Stimulated activated naive CD8-positive, alpha-beta T cell treated with anti-CD3 and anti-CD28 coated beads, Interleukin-15, Interleukin-2, amounts not matched to agents 100 U/mL and 50 U/mL, for 24 hours (primary cell): ENCODE results near the gene RABGAP1.

Experiments
- ATAC-seq: fragments of 150-1000 bp; cut with Tn5 transposase; one replicate; pipeline ENCODE4 v1.10.0; 2021
- DNase-seq: peaks from one replicate; pipeline ENCODE4 v3.0.0; 2021

Gene RABGAP1

DNA sequence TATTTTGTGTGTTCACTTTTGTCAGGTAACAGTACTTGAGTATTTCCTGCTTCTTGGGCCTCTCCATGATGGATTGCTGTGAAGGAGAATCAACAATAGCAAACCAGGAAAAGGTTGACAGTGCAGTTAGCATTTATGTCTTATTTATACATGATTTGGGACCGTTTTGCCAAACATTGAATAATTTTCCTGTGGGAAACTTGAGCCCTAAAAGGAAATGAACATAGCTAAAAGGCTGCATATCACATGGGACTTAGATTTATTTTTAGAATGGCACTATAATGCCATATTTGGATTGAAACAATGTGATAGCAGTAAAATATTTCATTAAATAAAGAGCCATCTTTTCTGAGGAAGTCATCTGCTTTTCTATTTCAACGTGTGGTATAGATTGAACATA is 107.9 kb downstream of the RABGAP1 start:
- ATAC-seq (no peak), DNase-seq (no peak)

DNA sequence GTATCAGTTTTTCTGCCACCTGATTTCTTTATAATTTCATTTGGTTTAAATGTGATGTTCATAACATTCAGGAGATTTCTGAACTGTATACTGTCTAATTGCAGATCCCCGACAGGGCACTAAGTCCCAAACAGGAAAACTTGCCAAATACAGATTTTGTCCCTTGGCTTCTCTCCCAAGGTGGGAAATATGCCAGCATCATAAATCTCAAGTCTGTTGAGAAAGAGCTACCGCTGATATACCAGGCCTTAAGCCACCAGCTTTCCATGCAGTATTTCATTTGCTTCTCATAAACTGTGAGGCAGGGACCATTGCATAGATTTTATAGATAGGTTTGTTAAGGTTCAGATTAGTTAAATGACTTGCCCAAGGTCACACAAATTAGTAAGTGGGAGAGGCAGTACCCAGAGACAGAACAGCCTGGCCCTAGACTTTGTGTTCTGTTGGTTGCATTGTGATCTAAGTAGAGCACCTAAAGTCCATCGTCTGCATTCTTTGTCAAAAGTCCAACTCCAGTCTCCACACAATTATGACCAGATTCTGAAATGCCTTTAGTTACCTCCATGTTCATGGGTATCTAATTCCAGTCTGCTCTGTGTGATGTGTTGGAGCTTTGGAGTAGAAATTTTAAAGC is 108.9 kb downstream of the RABGAP1 start:
- no peak for ATAC-seq
- no peak for DNase-seq

DNA sequence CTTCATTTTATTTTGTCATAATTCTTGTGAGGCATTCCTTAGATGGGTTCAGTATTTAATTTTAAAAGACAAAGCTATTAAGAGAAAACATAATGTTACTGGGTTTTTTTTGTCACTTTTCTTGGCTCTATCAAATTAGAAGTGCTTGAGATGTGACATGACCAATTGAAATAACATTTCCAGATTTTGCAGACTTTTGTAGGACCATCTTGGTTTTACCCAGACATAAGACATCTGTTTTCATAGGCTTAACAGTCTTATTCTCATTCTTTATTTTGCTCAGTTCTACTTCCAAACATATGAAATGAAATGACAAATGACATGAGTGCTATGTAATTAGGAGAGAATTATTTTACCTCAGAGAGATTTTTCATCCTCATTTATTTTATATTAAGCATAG is 112.2 kb downstream of the RABGAP1 start:
- ATAC-seq = no peak
- DNase-seq = no peak

DNA sequence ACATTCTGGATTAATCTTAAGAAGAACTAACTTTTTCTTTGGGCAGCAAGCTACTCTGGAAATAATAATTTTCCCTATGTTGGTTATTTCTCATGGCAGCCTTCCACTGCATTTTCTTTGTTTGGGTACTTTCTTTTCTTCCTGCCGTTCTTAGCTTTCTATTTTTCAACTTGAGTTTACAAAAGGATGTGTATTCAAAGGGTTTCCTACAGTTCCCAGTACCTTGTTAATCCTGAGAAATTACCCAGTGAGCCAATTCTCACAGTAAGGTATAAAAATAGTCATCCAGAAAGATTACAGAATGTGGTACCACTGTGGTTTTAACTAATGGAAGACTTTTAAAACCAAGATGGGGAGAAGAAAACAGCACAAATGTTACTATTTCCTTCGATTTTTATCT is 112.9 kb downstream of the RABGAP1 start:
- ATAC-seq = no peak
- DNase-seq = no peak

DNA sequence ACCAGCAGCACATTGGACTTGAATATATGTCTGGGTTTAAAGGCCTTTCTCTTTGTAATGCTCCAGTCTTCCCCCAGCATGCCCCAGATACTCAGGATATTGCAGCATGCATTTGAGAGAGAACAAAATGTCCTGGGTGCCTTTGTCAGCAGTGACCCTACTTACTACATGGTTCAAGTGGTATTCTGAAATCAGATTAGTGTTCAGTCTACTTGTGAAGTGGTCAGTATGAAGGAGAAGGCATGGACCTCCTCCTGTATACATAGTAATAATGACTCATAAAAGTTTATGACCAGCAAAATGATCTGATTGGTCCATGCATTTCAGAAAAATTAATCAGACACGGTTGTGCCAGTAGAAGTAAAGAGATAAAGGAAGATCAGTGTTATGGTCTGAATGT is 118.0 kb downstream of the RABGAP1 start:
- ATAC-seq (no peak), DNase-seq (no peak)

DNA sequence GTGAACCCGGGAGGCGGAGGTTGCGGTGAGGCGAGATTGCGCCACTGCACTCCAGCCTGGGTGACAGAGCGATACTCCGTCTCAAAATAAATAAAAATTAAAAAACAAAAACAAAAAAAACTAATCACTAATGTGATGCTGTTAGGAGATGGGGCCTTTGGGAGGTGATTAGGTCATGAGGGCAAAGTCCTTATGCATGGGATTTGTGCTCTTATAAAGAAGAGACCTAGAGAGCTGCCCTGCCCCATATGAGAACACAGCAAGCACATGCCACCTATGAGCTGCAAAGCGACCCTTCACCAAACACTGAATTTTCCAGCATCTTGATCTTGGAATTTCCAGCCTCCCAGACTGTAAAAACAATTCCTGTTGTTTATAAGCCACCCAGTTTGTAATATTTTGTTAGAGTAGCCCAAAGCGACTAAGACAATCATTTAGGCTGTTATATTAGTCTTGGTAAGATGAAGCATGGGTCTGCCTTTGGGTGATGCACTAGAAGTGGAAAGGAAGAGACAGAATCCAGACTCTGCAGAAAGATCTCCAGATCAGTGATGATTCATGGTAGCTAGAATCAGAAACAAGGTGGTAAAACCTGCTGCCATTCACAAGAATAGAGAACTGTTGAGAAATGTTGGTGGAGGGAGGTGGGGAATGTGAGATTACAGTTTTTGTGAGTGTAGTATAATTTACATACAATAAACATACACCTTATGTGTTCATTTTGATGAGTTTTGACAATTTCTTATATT is 118.8 kb downstream of the RABGAP1 start:
- ATAC-seq (no peak), DNase-seq (no peak)

DNA sequence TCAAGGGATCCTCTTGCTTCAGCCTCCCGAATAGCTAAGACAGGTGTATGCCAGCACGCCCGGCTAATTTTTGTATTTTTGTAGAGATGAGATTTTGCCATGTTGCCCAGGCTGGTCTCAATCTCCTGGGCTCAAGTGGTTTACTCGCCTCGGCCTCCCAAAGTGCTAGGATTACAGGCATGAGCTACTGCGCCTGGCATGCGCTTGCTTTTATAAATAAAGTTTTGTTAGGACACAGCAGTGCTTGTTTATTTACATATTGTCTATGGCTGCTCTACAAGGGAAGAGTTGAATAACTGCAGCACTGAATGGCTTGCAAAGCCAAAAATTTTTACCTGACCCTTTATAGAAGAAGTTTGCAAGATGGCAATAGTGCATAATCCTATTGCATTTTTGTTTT is 120.4 kb downstream of the RABGAP1 start:
- ATAC-seq (no peak), DNase-seq (no peak)

DNA sequence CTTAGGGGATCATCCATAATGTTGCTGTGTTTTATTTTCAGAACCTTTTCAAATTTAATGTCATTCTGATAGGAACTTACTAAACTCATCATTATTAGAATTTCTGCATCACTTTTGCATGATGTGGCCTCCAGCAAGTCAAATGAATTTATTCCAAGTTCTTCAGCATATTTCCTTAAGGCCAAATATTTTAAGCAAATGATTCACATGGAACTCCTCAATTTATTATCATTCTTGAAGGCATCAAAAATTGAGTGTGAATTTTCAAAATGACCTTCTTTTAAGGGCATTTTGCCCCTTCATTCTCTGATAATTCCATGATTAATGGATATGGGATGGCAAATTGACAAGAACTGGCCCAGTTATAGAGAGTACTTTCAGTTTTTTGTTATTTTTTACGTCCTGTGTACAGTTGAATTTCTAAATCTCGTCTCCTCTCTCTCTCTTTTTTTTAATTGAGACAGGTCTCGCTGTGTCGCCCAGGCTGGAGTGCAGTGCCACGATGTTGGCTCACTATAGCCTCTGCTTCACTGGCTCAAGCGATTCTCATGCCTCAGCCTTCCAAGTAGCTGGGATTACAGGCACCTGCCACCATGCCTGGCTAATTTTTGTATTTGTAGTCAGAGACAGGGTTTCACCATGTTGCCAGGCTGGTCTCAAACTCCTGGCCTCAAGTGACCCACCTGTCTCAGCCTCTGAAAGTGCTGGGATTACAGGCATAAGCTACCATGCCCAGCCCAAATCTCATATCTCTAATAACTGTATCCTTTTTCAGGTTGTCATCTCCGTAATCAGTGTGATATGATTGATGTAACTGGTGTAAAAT is 121.7 kb downstream of the RABGAP1 start:
- DNase-seq (no peak), ATAC-seq (no peak)

DNA sequence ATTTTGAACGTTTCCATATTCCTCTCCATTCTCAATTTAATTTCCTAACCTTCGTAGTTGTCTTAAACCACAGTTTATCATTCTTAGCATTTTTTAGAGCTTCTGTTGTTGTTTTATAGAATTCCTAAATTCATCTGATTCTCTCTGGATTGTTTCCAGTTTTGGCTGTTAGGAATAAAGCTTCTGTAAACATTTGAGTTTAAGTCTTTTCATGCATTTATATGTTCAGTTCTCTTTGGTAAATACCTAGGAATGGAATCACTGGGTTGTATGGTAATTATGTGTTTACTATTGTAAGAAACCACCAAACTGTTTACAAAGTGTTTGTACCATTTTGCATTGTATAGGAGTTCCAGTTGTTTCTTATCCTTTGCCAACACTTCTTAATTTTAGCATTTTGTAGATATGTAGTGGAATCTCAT is 122.4 kb downstream of the RABGAP1 start:
- ATAC-seq = no peak
- no peak for DNase-seq

DNA sequence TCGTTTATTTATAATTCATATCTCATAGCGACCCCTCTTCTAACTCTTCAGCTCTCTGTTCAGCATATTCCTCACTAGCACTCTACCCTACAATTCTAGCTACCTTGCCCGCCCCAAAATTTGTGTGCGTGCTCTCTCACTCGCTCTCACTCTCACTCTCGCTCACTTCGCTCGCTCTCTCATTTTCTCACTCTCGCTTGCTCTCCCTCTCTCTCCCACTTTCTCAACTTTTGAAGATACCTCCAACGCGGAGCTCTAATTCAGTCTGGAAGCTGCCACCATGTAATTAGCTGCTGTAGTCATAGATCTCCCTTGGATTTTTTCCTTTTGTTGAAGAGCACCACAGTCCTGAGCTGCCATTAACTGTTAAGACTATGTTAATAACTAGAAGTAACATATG is 123.1 kb downstream of the RABGAP1 start:
- ATAC-seq = no peak
- no peak for DNase-seq

DNA sequence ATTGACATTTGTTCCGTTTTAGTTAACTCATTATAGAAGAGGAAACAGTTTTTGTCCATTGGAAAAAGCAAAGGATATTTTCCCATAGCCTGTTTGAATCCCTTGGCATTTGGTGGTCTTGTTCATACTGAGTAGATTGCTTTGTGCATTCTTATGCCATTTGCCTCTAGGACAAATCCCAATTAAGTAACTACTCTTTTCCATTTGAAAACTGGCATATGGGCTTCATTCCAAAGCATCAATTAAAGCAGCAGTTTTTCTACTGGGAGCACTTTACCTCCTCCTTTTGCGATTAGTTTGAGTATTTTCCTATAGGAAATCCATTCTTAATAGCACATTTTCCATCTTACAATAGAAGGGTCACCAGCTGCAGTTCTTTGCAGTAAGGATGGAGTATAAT is 123.9 kb downstream of the RABGAP1 start:
- ATAC-seq (no peak), DNase-seq (no peak)

DNA sequence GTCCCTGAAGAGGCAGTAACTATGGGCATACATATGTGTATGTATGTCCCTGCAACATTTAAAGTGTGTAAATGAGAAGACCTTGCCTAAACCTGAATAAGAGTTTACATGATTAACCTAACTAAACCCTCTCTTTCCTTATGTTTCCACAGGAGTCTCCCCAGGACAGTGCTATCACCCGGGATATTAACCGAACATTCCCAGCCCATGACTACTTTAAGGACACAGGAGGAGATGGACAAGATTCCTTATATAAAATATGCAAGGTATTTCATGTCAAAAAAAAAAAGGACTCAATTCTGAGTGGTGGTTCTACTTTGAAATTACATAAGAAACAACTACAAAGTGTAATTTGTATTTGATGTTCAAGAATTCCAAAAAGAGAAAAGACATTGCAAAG is 124.4 kb downstream of the RABGAP1 start:
- ATAC-seq = no peak
- DNase-seq = no peak

DNA sequence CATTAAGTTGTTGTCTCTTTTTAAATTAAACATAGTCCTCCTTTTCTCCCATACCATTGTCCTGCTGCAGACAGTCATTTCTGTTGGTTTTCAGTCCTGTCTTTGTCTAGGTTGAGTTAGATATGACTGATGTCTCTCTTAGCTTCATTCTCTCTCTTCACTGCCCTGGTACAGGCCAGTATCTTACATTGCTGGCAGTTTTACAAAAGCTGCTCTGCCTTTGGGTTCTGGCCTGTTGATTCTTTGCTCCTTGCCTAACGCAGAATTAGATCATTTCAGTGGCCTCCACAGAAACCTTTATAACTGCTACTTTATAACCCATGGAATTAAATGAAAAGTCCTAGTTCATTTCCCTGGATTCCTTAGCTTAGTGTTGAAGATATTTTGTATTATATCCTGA is 126.3 kb downstream of the RABGAP1 start:
- no peak for DNase-seq
- no peak for ATAC-seq

DNA sequence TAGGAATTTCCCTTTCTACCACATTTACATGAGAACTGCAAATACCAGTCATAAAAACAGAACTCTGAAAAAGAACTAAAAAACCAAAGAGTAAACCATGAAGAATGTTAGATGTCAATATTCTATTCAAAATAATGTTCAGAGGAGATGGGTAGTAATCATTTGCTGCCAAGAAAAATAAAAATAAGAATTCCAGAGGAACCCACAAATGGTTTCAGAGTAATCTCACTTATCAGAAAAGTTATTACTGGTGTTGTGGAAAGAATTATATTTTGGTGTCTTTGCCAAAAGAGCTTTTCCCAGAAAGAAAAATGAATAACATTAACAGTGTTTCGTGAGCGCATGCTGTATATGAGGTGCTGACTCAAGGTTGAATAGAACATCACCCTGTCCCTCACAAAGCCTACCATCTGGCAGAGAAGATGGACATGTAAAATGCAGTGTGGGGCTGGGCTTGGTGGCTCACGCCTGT is 128.2 kb downstream of the RABGAP1 start:
- no peak for ATAC-seq
- no peak for DNase-seq

DNA sequence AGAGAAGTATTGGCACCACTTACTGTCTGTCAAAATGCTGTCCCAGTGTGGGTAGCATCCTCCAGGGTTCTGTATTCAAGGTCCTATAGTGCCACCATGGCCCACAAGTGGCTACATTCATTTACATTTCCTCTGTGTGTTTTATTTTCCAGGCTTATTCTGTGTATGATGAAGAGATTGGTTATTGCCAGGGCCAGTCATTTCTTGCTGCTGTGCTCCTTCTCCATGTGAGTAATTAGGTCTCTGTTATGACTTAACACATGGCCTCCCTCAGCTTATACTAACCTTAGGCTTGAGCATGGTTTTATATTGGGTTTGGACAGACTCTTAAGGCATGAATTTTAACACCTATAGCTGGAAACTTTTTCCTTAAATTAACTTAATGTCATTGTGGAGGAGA is 129.4 kb downstream of the RABGAP1 start:
- ATAC-seq (peak; percentile 81), DNase-seq (no peak)

DNA sequence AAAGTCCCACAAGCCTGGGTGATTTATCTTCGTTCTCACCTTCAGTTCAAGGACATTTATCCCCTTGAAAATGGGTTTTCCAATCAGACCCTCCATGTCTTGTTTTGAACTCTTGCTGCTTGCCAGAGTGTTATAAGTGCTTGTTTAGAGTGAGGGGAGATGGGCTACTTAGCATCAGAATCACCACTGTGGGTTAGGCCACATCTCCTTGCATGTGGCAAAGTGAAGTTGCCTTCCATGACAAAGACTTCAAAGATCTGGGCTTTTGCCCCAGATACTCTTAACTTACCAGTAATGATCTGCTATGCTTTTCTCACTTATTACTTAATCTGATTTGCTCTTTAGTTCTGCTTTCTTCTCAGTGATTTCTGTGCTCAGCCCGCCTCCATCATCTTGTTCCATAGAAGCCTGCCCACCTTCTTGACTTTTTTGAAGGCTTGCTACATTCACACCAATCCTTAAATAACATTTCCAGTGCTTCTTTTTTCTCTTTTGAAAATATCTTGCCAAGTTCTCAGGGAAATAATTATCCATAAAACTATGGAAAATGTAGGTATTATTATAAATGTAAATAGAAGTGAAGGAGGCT is 131.7 kb downstream of the RABGAP1 start:
- ATAC-seq (no peak), DNase-seq (no peak)

DNA sequence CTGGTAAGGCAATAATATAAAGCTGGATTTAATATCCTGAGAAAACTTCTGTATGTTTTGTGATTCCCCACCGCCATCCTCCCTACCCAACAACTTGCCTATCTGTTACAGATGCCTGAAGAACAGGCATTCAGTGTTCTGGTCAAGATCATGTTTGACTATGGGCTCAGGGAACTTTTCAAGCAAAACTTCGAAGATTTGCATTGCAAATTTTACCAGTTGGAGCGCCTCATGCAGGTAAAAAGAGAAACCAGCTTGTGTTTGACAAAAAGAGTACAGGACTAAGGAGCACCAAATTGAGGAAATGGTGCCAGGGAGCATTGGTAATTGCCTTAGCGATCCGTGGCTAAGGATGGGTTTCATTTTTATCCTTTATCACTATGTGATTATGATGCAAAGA is 132.6 kb downstream of the RABGAP1 start:
- DNase-seq (no peak), ATAC-seq (no peak)

DNA sequence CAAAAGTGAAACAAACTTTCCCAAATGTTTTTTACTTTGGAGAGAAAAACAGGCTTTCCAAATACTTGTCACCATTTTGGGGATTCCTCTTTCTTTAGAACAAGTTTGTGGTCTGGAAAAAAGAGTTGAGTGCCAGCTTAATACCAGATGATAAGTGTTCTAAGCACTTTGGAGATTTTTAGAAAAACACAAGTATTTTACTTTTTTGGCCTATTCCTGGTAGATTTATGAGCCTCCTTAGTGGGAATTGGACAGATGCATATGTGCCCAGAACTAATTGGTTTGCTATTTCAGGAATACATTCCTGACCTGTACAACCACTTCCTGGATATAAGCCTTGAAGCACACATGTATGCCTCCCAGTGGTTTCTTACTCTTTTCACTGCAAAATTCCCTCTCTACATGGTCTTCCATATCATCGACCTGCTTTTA is 133.2 kb downstream of the RABGAP1 start:
- ATAC-seq (no peak), DNase-seq (no peak)

DNA sequence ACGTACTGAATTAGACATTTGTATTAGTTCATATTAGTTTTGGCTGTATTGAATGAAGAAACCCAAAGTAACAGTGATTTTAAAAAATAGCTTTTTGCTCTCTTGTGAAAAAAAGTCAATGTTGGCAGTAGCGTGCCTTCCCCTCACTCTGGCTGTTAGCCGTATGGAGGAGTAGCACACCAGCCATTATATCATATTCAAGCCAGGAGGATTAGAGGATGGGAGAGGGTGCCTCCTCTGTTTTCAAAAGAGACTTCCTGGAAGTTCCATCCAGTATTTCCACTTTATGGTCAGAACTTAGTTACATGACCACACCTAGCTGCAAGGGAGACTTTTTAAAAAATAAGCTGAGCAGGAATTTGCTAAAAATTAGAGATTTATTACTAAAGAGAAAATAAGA is 133.8 kb downstream of the RABGAP1 start:
- DNase-seq = no peak
- ATAC-seq = no peak

DNA sequence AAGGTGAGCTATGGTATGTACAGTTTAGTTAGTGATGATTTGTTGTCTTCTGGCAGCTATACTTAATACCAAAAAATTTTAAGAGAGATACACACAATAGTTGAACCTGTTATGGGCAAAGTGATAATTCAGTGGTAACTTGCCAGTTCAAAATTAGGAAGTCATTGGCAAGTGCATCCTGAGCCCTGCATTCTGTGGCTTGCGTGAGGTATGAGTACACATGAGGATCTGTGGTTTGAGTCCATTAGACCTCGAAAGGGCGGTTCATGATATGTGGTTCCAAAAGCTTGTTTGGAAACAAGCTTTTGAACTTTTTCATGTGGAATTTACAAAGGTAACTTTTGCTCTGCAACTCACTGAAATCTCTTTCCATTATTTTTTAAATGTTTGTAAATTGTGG is 139.6 kb downstream of the RABGAP1 start:
- ATAC-seq = no peak
- DNase-seq = no peak

DNA sequence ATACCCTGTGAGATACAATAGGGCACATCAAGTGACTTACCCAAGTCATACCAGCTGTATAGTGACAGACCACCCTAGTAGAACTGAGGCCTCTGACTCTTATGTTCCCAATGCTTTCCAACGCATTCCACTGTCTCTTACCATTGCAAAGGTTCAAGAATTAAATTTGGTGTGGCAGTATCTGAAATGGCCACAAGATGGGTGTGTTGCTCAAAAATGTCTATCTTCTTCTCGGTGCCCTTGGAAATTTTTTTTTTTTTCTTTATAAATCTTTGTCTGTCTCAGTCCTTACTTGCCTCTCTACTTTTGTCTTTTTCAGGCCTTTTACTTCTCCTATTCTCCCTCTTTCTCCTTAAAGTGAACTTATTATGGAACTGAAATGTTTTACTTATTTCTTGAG is 141.0 kb downstream of the RABGAP1 start:
- ATAC-seq (no peak), DNase-seq (no peak)

DNA sequence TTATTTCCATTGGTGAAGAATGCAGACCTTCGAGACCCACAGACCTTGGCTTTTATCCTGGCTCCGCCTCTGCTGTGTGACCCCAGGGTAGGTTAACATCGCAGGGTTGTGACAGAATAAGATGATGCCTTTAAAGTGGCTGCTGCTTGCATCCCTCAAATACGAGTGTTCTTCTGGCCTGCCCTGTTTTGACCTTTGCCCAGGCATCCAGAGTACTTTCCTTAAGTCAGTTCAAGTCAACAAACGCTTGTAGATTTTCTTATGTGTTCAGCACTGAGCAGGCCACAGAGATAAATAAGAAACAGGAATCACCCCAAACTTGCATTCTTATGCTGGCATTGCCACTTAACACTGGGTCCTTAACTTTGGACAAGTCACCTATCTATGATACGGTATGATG is 142.9 kb downstream of the RABGAP1 start:
- DNase-seq (no peak), ATAC-seq (no peak)

DNA sequence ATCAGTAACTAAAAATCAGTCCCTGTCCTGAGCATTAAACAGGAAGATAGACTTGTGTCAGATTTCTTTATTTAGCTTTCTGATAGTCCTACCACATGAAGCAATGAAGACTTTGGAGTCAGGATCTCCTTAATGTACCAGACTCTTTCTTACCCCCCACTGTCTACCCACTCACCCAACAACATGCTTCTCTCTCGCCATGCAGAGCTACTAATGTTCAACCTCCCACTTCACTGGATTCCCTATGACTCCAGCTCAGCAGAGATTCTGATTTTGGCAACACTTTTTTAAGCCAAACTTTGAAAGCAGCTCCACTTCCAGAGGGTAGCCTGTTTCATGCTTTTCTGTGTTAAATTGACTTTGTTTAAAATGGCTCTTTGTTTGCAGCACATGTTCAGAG is 143.4 kb downstream of the RABGAP1 start:
- DNase-seq (no peak), ATAC-seq (no peak)
